HepG2 (cell line): ENCODE results near the gene INHA. TPM values are rescaled to one million over a fixed set of nuclear protein-coding genes. Genes with fewer than 3 reads are reported as not detected.
A peak's percentile ranks its signal among the peaks of the same experiment; 100 is the strongest.

ENCODE experiments used
- ADNP ChIP-seq: sonication (generic); formaldehyde crosslinking; IDR thresholded peaks from 2 replicates; pipeline ENCODE4 v1.4.0; 2020; ENCODE audit warnings: missing genetic modification reagents
- ATAD3A ChIP-seq: sonication (generic); formaldehyde crosslinking; IDR thresholded peaks from 2 replicates; pipeline ENCODE4 v1.4.0; 2020; ENCODE audit warnings: missing genetic modification reagents
- CCDC6 ChIP-seq: sonication (generic); formaldehyde crosslinking; IDR thresholded peaks from 2 replicates; pipeline ENCODE4 v1.8.1; 2022; ENCODE audit warnings: mild to moderate bottlenecking, missing genetic modification reagents, moderate library complexity
- DMTF1 ChIP-seq: sonication (generic); formaldehyde crosslinking; IDR thresholded peaks from 2 replicates; pipeline ENCODE4 v1.4.0; 2020; ENCODE audit warnings: mild to moderate bottlenecking, missing genetic modification reagents
- FOSL2 ChIP-seq: sonication (generic); formaldehyde crosslinking; IDR thresholded peaks from 2 replicates; pipeline ENCODE4 v1.4.0; 2020; ENCODE audit warnings: missing genetic modification reagents
- GLI4 ChIP-seq: sonication (generic); formaldehyde crosslinking; IDR thresholded peaks from 2 replicates; pipeline ENCODE4 v1.5.1; 2020; ENCODE audit warnings: missing genetic modification reagents, mild to moderate bottlenecking, moderate library complexity, borderline replicate concordance
- ISL2 ChIP-seq: sonication (generic); formaldehyde crosslinking; IDR thresholded peaks from 2 replicates; pipeline ENCODE4 v1.5.0; 2020; ENCODE audit warnings: missing genetic modification reagents
- JUN ChIP-seq: sonication (generic); formaldehyde crosslinking; IDR thresholded peaks from 2 replicates; pipeline ENCODE4 v1.4.0; 2020; ENCODE audit warnings: mild to moderate bottlenecking, missing genetic modification reagents
- KLF11 ChIP-seq: IDR thresholded peaks from 2 replicates; pipeline ENCODE4 v1.6.1; 2016; ENCODE audit warnings: missing compliant biosample characterization
- MAZ ChIP-seq, 2 experiments: sonication (generic) in 1 of 2; formaldehyde crosslinking in 1 of 2; IDR thresholded peaks; 2 replicates each; pipeline versions ENCODE4 v1.5.0 to v1.6.1; 2012 to 2020; ENCODE audit warnings: low read depth in 2 of 2, mild to moderate bottlenecking in 2 of 2, borderline replicate concordance in 1 of 2, improper control_type of control experiment in 1 of 2, low read length in 1 of 2, missing genetic modification reagents in 1 of 2, moderate library complexity in 1 of 2
- NBN ChIP-seq: fragments of 450-650 bp; conservative IDR thresholded peaks from 2 replicates; pipeline ENCODE4 v1.6.1; 2017
- PHB2 ChIP-seq: fragments of 450-650 bp; IDR thresholded peaks from 2 replicates; pipeline ENCODE4 v1.6.1; 2018; ENCODE audit not compliant: partially characterized antibody
- SYNCRIP ChIP-seq: fragments of 200-400 bp; formaldehyde crosslinking; IDR thresholded peaks from 2 replicates; pipeline ENCODE4 v1.6.1; 2018; ENCODE audit warnings: mild to moderate bottlenecking, low read depth, low read length; ENCODE audit not compliant: insufficient read depth
- THAP11 ChIP-seq: IDR thresholded peaks from 2 replicates; pipeline ENCODE4 v1.6.1; 2016; ENCODE audit warnings: missing biosample characterization, missing genetic modification reagents
- ZFYVE20 ChIP-seq: sonication (generic); formaldehyde crosslinking; IDR thresholded peaks from 2 replicates; pipeline ENCODE4 v1.8.0; 2023; ENCODE audit warnings: low read depth, mild to moderate bottlenecking, moderate library complexity, missing genetic modification reagents, borderline replicate concordance
- ZNF292 ChIP-seq: sonication (generic); formaldehyde crosslinking; IDR thresholded peaks from 2 replicates; pipeline ENCODE4 v1.8.1; 2022; ENCODE audit warnings: mild to moderate bottlenecking, low read depth, missing genetic modification reagents, borderline replicate concordance
- ZNF430 ChIP-seq: sonication (generic); formaldehyde crosslinking; IDR thresholded peaks from 2 replicates; pipeline ENCODE4 v1.9.0; 2021; ENCODE audit warnings: mild to moderate bottlenecking, missing genetic modification reagents
- ZNF773 ChIP-seq: sonication (generic); formaldehyde crosslinking; IDR thresholded peaks from 2 replicates; pipeline ENCODE4 v1.4.0; 2020; ENCODE audit warnings: missing genetic modification reagents, borderline replicate concordance
- ZNF850 ChIP-seq: sonication (generic); formaldehyde crosslinking; conservative IDR thresholded peaks from 2 replicates; pipeline ENCODE4 v1.9.0; 2021; ENCODE audit warnings: mild to moderate bottlenecking, missing genetic modification reagents
- polyA plus RNA-seq, 8 experiments: library from polyadenylated mRNA; depleted of rRNA in 3 of 8; stranded (reverse) in 7 of 8; unstranded in 1 of 8; fragments of >200 nt; fragmentation: Illumina TruSeq in 4 of 8; extraction: Trizol in 4 of 8; gene quantifications; 2 replicates each; pipeline versions ENCODE4 v1.2.1 to v1.2.3, GENCODE V29; 2011 to 2016; ENCODE audit warnings: low read depth in 4 of 8, missing spikeins in 1 of 8, mixed read lengths in 1 of 8; ENCODE audit not compliant: insufficient read depth in 1 of 8
- total RNA-seq, 5 experiments: library from RNA; depleted of rRNA; stranded (reverse); fragments of >200 nt; fragmentation: Illumina TruSeq; extraction: Trizol; gene quantifications; 2 replicates each; pipeline ENCODE4 v1.2.3, GENCODE V29; 2016; ENCODE audit warnings: low read depth in 1 of 5
- TF ChIP-seq, protein P1 (sequence below): sonication (generic); formaldehyde crosslinking; IDR thresholded peaks from 2 replicates; pipeline ENCODE4 v1.4.0; 2020; ENCODE audit warnings: mild to moderate bottlenecking, missing genetic modification reagents
- TF ChIP-seq, protein P2 (sequence below): sonication (generic); formaldehyde crosslinking; IDR thresholded peaks from 2 replicates; pipeline ENCODE4 v1.5.0; 2020; ENCODE audit warnings: missing genetic modification reagents
- TF ChIP-seq, protein P3 (sequence below): IDR thresholded peaks from 2 replicates; pipeline ENCODE4 v1.6.1; 2018; ENCODE audit warnings: missing genetic modification reagents, mild to moderate bottlenecking, missing compliant biosample characterization
- TF ChIP-seq, protein P4 (sequence below), 2 experiments: fragments of 450-650 bp in 1 of 2; sonication (generic) in 1 of 2; formaldehyde crosslinking; IDR thresholded peaks; 2 replicates each; pipeline versions ENCODE4 v1.5.0 to v1.8.0; 2020 to 2022; ENCODE audit warnings: mild to moderate bottlenecking in 1 of 2, missing genetic modification reagents in 1 of 2

Gene INHA
- total and polyA plus RNA-seq, 2 of the 13 experiments (the other 11 are each of a cell fraction or from before 2014, with no cell fraction given): 4.1 to 15.2 TPM

GRCh38 chr2:219576505-219577388 lies 4.6 kb downstream of the INHA start (continued):
- TF ChIP-seq, protein P1, sequence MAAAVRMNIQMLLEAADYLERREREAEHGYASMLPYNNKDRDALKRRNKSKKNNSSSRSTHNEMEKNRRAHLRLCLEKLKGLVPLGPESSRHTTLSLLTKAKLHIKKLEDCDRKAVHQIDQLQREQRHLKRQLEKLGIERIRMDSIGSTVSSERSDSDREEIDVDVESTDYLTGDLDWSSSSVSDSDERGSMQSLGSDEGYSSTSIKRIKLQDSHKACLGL: peak; percentile 65
- TF ChIP-seq THAP11 (CRISPR knock-in tag) (peak; percentile 83), ISL2 (CRISPR knock-in tag) (peak; percentile 91), CCDC6 (CRISPR knock-in tag) (peak; percentile 79; the same call in 1 of the 2 replicates), FOSL2 (peak; percentile 89), MAZ (IDR thresholded peaks at IDR 0.05; ENCODE audit: borderline replicate concordance, low read depth, low read length) (peak; percentile 57; the same call in 1 of the 2 replicates), MAZ (CRISPR knock-in tag; IDR thresholded peaks at IDR 0.05; ENCODE audit: low read depth) (peak; percentile 87), ZNF292 (CRISPR knock-in tag) (peak; percentile 100), GLI4 (no peak), NBN (0 out of 2 replicates have a peak, but pooled peaks have one; percentile 33), ATAD3A (CRISPR knock-in tag) (no peak), ZFYVE20 (CRISPR knock-in tag) (no peak), DMTF1 (CRISPR knock-in tag) (no peak), JUN (CRISPR knock-in tag) (peak; percentile 83; the same call in 1 of the 2 replicates), ZNF430 (CRISPR knock-in tag) (peak; percentile 99), SYNCRIP (no peak), ZNF850 (0 out of 2 replicates have a peak, but pooled peaks have one; percentile 30), ZNF773 (CRISPR knock-in tag) (no peak), KLF11 (CRISPR knock-in tag) (peak; percentile 90), ADNP (CRISPR knock-in tag) (no peak), PHB2 (no peak)
- TF ChIP-seq, protein P2, sequence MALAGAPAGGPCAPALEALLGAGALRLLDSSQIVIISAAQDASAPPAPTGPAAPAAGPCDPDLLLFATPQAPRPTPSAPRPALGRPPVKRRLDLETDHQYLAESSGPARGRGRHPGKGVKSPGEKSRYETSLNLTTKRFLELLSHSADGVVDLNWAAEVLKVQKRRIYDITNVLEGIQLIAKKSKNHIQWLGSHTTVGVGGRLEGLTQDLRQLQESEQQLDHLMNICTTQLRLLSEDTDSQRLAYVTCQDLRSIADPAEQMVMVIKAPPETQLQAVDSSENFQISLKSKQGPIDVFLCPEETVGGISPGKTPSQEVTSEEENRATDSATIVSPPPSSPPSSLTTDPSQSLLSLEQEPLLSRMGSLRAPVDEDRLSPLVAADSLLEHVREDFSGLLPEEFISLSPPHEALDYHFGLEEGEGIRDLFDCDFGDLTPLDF (CRISPR knock-in tag): no peak
- TF ChIP-seq, protein P3, sequence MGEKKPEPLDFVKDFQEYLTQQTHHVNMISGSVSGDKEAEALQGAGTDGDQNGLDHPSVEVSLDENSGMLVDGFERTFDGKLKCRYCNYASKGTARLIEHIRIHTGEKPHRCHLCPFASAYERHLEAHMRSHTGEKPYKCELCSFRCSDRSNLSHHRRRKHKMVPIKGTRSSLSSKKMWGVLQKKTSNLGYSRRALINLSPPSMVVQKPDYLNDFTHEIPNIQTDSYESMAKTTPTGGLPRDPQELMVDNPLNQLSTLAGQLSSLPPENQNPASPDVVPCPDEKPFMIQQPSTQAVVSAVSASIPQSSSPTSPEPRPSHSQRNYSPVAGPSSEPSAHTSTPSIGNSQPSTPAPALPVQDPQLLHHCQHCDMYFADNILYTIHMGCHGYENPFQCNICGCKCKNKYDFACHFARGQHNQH (CRISPR knock-in tag): peak; percentile 99
- TF ChIP-seq, protein P4, sequence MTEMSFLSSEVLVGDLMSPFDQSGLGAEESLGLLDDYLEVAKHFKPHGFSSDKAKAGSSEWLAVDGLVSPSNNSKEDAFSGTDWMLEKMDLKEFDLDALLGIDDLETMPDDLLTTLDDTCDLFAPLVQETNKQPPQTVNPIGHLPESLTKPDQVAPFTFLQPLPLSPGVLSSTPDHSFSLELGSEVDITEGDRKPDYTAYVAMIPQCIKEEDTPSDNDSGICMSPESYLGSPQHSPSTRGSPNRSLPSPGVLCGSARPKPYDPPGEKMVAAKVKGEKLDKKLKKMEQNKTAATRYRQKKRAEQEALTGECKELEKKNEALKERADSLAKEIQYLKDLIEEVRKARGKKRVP (CRISPR knock-in tag; IDR thresholded peaks at IDR 0.05): no peak; a peak in 1 of 4 replicates
